Ectodermal cell (in vitro differentiated cells): ENCODE data around the gene PAEP.

Experiments
- H3K27ac ChIP-seq: 2 replicates; pipeline ENCODE4 v1.7.0; 2013; ENCODE audit warnings: mild to moderate bottlenecking, low read depth, low read length; ENCODE audit not compliant: insufficient read depth, poor library complexity, severe bottlenecking
- H3K27me3 ChIP-seq: 2 replicates; pipeline ENCODE4 v1.7.0; 2013; ENCODE audit warnings: mild to moderate bottlenecking, low read length; ENCODE audit not compliant: insufficient read depth, control insufficient read depth, poor library complexity, severe bottlenecking
- H3K36me3 ChIP-seq: one replicate; pipeline ENCODE4 v1.7.0; 2013; ENCODE audit warnings: low read length; ENCODE audit not compliant: control insufficient read depth, insufficient read depth
- H3K4me1 ChIP-seq: one replicate; pipeline ENCODE4 v1.7.0; 2013; ENCODE audit warnings: low read length; ENCODE audit not compliant: control insufficient read depth, insufficient read depth
- H3K4me3 ChIP-seq: 2 replicates; pipeline ENCODE4 v1.7.0; 2013; ENCODE audit warnings: low read depth, low read length, control low read depth; ENCODE audit not compliant: insufficient read depth
- H3K9me3 ChIP-seq: 2 replicates; pipeline ENCODE4 v1.7.0; 2013; ENCODE audit warnings: mild to moderate bottlenecking, low read length, moderate library complexity; ENCODE audit not compliant: control insufficient read depth
- WGBS, 2 experiments: methylation state at CpG; one replicate each; pipeline ENCODE4 v1.1.7; 2013; ENCODE audit warnings: missing lambda C conversion rate in 2 of 2; 5-methylcytosine and 5-hydroxymethylcytosine counted together

The PAEP gene

DNA sequence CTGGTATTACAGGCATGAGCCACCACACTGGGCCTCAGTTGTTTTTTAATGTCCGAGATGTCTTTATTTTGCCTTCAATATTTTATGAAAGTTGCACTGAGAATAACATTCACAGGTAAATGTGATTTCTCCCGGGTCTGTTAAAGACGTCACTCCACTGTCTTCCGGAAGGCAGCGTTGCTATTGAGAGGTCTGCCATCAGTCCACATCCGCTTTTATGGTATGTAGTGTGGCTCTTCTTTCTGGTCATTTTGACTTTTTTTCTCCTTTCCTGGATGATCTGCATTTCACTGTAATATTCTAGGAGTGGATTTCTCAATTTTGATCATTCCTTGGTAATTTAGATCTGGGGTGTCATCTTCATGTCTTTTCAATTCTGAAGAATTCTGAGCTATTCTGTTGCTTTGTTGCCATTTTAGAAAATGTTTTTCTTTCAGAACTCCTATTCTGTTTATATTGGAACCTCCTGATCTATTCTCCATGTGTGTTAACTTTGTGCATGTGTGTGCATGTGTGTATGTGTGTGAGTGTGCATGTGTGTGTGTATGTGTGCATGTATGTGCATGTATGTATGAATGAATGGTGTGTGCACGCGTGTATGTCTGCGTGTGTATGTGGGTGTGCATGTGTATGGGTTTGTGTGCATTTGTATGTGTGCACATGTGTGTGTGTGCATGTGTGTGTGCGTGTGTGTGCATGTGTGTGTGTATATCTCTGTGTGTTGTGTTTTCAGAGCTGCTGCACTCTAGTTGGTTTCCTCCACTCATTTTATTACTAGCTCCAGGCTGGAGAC is 42.2 kb upstream of the PAEP start:
- H3K9me3 ChIP-seq = no peaks in the 10 kb centered on the region
- WGBS, 2 experiments = 90 to 95% methylated on average over 10 of the region's 10 CpGs
- no peaks in the 10 kb centered on the region for H3K4me1 ChIP-seq
- H3K36me3 ChIP-seq = no peaks in the 10 kb centered on the region
- H3K27me3 ChIP-seq = no peaks in the 10 kb centered on the region
- no peak overlapping the region for H3K4me3 ChIP-seq
- H3K27ac ChIP-seq = no peak overlapping the region

DNA sequence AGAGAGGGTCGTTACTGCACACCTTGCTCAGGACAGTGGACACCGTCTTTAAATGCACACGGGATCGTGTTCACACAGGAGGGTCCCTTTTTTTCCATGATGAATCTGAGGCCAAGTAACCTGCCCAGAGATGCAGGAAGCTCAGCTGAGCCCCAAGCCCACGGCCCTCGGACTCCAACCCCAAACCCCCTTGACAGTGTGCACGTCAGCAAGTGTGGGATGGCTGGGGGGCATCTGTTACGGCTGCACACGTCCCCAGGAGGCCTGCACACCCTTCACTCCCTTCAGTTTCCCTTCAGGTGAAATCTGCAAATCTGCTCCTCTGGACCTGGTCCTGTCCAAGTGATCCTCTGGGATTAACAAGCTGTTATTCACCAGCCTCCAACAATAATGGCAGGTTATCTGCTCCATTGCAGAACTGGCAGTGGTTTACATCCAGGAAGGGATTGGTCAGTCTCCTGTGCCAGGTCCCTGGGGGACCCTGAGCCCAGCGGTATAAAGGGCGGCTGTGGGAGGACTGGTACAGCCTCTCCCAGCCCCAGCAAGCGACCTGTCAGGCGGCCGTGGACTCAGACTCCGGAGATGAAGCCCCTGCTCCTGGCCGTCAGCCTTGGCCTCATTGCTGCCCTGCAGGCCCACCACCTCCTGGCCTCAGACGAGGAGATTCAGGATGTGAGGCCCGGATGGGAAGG is 40.5 kb upstream of the PAEP start, which contains the start of gene LCN1:
LCN1 (plus strand) TSS at position 525 of the 692 bp plus-strand sequence; CDS start at position 583, 58 bp downstream.
- WGBS, 2 experiments = 93 to 95% methylated on average over 18 of the region's 18 CpGs

DNA sequence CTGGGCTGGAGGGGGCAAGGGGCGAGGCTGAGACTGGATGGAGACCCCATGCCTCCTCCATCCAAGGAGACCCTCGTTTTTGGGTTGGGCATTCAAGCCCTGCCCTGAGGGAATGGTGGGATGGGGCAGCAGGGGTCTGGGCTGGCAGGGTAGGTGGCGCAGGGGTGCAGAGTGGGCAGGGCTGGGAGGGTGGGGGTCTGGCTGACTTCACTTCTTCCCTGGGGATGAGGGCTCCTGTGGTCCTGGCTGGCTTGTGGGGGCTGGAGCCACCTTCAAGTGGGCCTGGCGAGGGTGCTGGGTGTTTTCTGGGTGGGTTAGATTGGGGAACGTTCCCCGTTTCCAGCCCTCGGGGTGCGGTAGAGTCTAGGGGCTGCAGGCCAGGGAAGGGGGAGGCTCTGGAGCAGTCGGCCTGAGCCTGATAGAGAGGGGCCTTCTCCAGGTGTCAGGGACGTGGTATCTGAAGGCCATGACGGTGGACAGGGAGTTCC is 39.9 kb upstream of the PAEP start:
- H3K9me3 ChIP-seq = no peaks in the 10 kb centered on the region
- H3K27ac ChIP-seq = no peak overlapping the region
- 94% methylated on average over 9 to 11 of the region's 11 CpGs for WGBS, 2 experiments
- no peaks in the 10 kb centered on the region for H3K36me3 ChIP-seq
- H3K4me1 ChIP-seq = peaks cover under 1% of the 10 kb centered on the region
- no peaks in the 10 kb centered on the region for H3K27me3 ChIP-seq
- H3K4me3 ChIP-seq = no peak overlapping the region

More for the DNA sequence above, 40.5 kb upstream of the PAEP start, which contains the start of gene LCN1:
- no peaks in the 10 kb centered on the region for H3K27me3 ChIP-seq
- H3K4me3 ChIP-seq = no peak within 1 kb of the TSS
- no peaks in the 10 kb centered on the region for H3K9me3 ChIP-seq
- no peaks in the 10 kb centered on the region for H3K4me1 ChIP-seq
- no peaks in the 10 kb centered on the region for H3K36me3 ChIP-seq
- H3K27ac ChIP-seq = no peak within 1 kb of the TSS

DNA sequence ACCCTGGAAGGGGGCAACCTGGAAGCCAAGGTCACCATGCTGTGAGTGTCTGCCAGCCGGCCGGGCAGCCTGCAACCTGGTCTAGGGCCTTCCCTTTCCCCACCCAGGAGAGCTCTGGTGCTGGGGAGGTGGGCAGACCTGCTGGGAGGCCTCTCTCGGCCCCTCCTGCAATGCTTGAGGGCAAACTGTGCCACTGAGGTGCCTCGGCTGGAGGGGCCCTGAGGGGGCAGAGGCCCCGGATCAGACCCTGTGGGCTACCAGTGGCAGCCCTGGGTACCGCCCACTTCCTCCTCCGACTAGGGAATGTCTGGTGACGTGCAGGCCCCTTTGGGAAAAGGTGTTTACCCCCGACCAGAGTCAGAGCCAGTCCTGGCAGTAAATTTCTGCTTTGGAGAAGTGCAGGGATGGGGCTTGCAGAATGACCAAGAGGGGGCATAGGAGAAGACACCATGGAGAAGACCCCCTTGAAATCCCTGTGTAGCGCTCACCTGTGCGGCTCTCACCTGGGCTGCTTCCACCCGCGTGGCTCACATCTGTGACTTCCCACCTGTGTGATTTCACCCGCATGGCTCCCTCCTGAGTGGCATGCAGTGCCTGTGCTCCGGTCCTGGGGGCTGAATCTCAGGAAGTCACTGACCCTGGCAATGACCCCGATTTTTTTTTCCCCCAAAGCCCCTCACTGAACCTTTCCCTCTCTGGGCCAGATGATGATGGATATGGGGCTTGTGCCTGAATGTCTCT is 39.2 kb upstream of the PAEP start:
- H3K9me3 ChIP-seq = no peaks in the 10 kb centered on the region
- no peaks in the 10 kb centered on the region for H3K27me3 ChIP-seq
- H3K27ac ChIP-seq = no peak overlapping the region
- H3K4me1 ChIP-seq = peaks cover 6% of the 10 kb centered on the region
- WGBS, 2 experiments = 88 to 91% methylated on average over 16 of the region's 16 CpGs
- no peak overlapping the region for H3K4me3 ChIP-seq
- no peaks in the 10 kb centered on the region for H3K36me3 ChIP-seq

DNA sequence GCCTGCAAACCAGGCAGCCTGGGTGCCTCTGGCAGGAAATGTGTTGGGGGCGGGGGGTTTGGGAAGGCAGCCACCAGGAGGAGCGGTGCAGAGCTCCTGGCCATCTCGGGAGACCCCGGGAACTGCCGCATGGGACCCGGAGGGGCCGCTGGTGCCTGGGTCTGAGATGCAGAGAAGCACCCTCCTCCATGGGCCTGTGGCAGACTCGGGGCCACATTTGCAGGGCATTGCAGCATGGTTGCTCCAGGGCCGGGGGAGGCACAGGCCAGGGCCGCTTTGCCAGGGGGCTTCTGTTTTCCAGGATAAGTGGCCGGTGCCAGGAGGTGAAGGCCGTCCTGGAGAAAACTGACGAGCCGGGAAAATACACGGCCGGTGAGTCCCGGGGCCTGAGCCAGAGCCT is 38.6 kb upstream of the PAEP start:
- WGBS, 2 experiments = 90 to 91% methylated on average over 17 of the region's 17 CpGs
- no peak overlapping the region for H3K27ac ChIP-seq
- H3K4me3 ChIP-seq = no peak overlapping the region
- no peaks in the 10 kb centered on the region for H3K36me3 ChIP-seq
- no peaks in the 10 kb centered on the region for H3K9me3 ChIP-seq
- peaks cover 6% of the 10 kb centered on the region for H3K4me1 ChIP-seq
- no peaks in the 10 kb centered on the region for H3K27me3 ChIP-seq

DNA sequence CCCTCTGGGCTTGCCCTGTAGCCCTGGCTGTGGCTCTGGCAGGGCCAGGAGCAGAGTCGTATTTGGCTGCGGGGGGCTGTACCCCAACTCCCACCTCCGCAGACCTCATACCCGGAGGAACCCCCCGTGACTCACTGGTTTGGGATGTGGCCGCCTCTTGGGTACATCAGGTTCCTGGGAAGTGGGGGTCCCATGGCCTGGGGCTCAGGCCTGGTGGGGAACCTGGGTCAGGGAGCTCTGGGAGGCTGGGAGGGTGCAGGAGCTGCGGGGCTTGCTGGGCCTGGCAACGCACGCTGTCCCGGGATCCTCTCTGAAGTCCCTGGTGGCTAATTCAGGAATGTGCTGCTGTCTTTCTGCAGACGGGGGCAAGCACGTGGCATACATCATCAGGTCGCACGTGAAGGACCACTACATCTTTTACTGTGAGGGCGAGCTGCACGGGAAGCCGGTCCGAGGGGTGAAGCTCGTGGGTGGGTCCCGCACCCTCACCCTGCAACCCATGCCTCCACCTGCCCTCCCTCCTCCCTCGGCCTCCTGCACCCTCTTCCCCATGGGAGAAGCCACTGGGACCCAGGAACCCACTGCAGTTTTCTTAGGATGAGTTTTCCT is 37.9 kb upstream of the PAEP start:
- Histone ChIP-seq H3K9me3 (no peaks in the 10 kb centered on the region), H3K27me3 (no peaks in the 10 kb centered on the region), H3K4me1 (peaks cover 6% of the 10 kb centered on the region), H3K27ac (no peak overlapping the region), H3K36me3 (no peaks in the 10 kb centered on the region), H3K4me3 (no peak overlapping the region)
- WGBS, 2 experiments = 86 to 87% methylated on average over 21 of the region's 21 CpGs

DNA sequence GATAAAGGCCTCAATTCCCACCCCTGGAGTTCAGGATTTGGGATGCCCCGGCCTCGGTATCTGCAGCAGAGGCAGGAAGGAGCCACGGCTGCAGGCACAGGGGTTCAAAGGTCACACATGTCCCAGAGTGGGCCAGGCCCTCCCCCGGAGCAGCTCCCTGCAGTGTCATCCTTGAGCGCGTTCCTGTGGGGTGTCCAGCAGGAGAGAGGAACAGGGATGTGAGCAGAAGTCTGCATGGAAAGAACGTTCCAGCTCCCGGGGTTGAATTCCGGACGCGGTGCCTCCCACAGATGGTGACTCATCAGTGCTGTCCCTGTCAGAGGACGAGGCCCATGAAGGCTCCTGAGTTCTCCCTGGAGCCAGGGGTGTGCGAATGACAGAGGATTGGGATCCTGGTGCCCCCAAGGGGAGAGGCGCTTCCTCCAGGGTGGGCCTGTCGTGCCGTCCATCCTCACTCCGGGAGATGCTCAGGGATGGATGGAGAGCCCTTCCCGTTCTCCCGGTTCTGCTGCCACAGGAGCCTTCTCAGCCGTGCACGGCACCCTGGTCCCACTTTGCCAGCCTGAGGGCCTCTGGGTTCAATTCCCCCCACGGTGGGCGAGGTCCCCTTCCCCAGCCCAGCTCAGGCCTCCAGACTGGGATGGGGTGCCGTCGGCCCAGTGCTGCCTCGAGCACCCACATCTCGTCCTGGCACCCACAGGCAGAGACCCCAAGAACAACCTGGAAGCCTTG is 37.3 kb upstream of the PAEP start:
- Histone ChIP-seq H3K4me1 (peaks cover 6% of the 10 kb centered on the region), H3K36me3 (no peaks in the 10 kb centered on the region), H3K27ac (no peak overlapping the region), H3K27me3 (no peaks in the 10 kb centered on the region), H3K9me3 (no peaks in the 10 kb centered on the region), H3K4me3 (no peak overlapping the region)
- 85 to 87% methylated on average over 27 of the region's 27 CpGs for WGBS, 2 experiments

DNA sequence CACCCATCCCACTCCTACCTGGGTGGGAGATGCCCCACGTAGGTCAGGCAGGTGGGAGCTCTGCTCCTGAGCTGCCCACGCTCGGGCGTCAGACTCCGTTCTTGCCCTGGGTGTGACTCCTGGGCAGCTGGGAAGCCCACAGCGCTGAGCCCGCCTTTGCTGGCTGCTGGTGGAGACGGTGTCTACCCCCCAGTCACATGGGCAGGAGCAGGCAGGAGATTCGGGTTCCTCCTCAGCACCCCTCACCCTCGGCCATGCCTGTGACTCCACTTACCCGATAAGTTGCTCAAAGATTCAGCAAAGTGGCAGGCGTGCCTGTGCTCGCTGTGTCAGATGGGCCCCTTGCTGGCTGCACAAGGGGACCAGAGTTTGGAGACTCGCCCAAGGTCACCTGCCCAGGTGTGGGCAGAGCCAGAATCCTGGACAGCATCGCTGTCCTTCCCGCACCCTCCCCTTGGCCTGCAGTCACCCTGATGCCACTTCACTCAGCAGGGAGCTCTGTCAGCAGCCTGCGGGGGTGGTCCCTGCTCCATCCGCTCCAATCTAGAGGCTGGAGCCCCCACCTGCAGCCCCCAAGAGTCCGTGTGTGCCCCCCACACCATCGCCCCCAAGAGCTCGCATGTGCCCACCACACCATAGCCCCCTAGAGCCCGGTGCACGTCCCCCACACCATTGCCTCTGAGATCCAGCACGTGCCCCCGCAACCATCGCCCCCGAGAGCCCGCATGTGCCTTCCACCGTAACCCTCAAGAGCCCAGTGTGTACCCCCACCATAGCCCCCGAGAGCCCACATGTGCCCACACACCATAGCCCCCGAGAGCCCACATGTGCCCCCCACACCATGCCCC is 36.1 kb upstream of the PAEP start:
- Histone ChIP-seq H3K4me3 (no peak overlapping the region), H3K4me1 (peaks cover 6% of the 10 kb centered on the region), H3K27ac (no peak overlapping the region), H3K9me3 (no peaks in the 10 kb centered on the region), H3K36me3 (no peaks in the 10 kb centered on the region), H3K27me3 (no peaks in the 10 kb centered on the region)
- WGBS, 2 experiments = 92% methylated on average over 28 to 31 of the region's 31 CpGs
